ENCODE measurements around the gene C1orf198. TPM values are rescaled to one million over a fixed set of nuclear protein-coding genes. Genes with fewer than 3 reads are reported as not detected.

C1orf198 gene
- total and polyA plus RNA-seq, 4 donors, result 51.1 to 96.1 (median 77.9) TPM

GRCh38 chr1:230787471-230787870 lies 80.8 kb downstream of the C1orf198 start:
- no peak for DNase-seq (ENCODE audit: low read depth in 4 of 6, low spot score in 6 of 6)
- no peaks in the 10 kb centered on the region for H3K27me3 ChIP-seq (ENCODE audit: control insufficient read depth, insufficient read depth, low read length)

More at GRCh38 chr1:230787471-230787870, 80.8 kb downstream of the C1orf198 start:
- no peaks in the 10 kb centered on the region for H3K36me3 ChIP-seq (ENCODE audit: control insufficient read depth, insufficient read depth, low read length)
- H3K27ac ChIP-seq (ENCODE audit: low read depth, low read length), result no peak overlapping the region
- 97% methylated on average over 6 of the region's 7 CpGs for WGBS (ENCODE audit: insufficient coverage)
- no peaks in the 10 kb centered on the region for H3K4me1 ChIP-seq (ENCODE audit: control insufficient read depth, insufficient read depth, low read length)
- no peaks in the 10 kb centered on the region for H3K9me3 ChIP-seq (ENCODE audit: control insufficient read depth, insufficient read depth, low read length)
- no peak overlapping the region for H3K4me3 ChIP-seq (ENCODE audit: low read depth, low read length)

Small RNA genes lying within 50 kb of the gene (small RNA-seq; reads per million reads assigned to genes)
- gene RN7SL837P (ENCODE audit: low replicate concordance), result not detected
- gene RNA5SP79 (ENCODE audit: low replicate concordance), result not detected

Other genes starting within 250 kb of the C1orf198 start
- 10 to 100 TPM; 30.4 to 30.8 TPM for gene COG2, start 226.0 kb downstream of the C1orf198 start, total RNA-seq
- 10 to 100 TPM; 24.2 to 27.5 TPM for gene COG2, start 226.0 kb downstream of the C1orf198 start, polyA plus RNA-seq (ENCODE audit: insufficient read length in 2 of 2)
- gene AGT, start 154.4 kb downstream of the C1orf198 start, total RNA-seq, result 100 to 1,000 TPM; 155 to 174 TPM
- 100 to 1,000 TPM; 324 to 452 TPM for gene AGT, start 154.4 kb downstream of the C1orf198 start, polyA plus RNA-seq (ENCODE audit: insufficient read length in 2 of 2)
- under 1 TPM; 0.20 to 0.66 TPM for gene CAPN9, start 121.1 kb downstream of the C1orf198 start, total RNA-seq
- gene CAPN9, start 121.1 kb downstream of the C1orf198 start, polyA plus RNA-seq (ENCODE audit: insufficient read length in 2 of 2), result 1 to 10 TPM in 1 of 2 donors, under 1 TPM in 1; 0.20 to 1.6 TPM
- 10 to 100 TPM; 23.5 to 48.3 TPM for gene TTC13, start 110.3 kb upstream of the C1orf198 start, total RNA-seq
- gene TTC13, start 110.3 kb upstream of the C1orf198 start, polyA plus RNA-seq (ENCODE audit: insufficient read length in 2 of 2), result 10 to 100 TPM; 34.0 to 36.2 TPM
- 10 to 100 TPM; 24.1 to 28.7 TPM for gene ARV1, start 110.6 kb upstream of the C1orf198 start, total RNA-seq
- gene ARV1, start 110.6 kb upstream of the C1orf198 start, polyA plus RNA-seq (ENCODE audit: insufficient read length in 2 of 2), result 10 to 100 TPM; 34.8 to 40.4 TPM
- gene FAM89A, start 171.7 kb upstream of the C1orf198 start, total RNA-seq, result 10 to 100 TPM; 12.9 to 20.9 TPM
- 10 to 100 TPM; 26.1 to 28.8 TPM for gene FAM89A, start 171.7 kb upstream of the C1orf198 start, polyA plus RNA-seq (ENCODE audit: insufficient read length in 2 of 2)